Measurements from ENCODE around the gene NAE1.
A peak's percentile ranks its signal among the peaks of the same experiment; 100 is the strongest.

NAE1 gene

DNA sequence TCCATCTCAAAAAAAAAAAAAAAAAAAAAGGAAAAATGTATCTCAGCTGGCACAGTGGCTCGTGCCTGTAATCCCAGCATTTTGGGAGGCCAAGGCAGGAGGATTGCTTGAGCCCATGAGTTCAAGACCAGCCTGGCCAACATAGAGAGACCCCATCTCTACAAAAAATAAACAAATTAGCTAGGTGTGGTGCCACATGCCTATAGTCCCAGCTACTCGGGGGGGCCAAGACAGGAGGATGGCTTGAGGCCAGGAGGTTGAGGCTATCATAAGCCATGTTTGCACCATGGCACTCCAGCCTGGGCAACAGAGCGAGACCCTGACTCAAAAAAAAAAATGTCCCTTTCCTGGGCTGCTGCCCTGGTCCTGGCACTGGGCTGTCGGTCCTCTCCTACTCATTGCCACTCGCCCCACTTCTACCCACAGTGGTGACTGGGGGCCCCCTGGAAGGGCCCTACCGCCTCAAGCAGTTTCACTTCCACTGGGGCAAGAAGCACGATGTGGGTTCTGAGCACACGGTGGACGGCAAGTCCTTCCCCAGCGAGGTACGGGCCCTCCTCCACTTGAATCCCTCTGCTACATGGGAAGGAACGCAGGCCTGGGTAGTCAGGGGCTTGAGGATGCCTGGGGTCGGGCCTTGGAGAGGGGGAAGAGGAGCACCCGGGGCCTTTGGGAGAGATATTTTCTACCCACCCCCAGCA is 19.5 kb upstream of the NAE1 start:
- Histone ChIP-seq H3K4me1 (ENCODE audit: control insufficient read depth in 5 of 5, insufficient read depth in 5 of 5, low read length in 5 of 5) (no peaks in the 10 kb centered on the region), H3K36me3 (ENCODE audit: control insufficient read depth in 5 of 5, insufficient read depth in 5 of 5, low read length in 5 of 5) (no peaks in the 10 kb centered on the region), H3K9ac (ENCODE audit: low read length in 5 of 5) (no peak overlapping the region), H3K27me3 (ENCODE audit: control insufficient read depth in 5 of 5, insufficient read depth in 4 of 5, low read length in 5 of 5) (peaks cover 9 to 23% (median 20%) of the 10 kb centered on the region in 5 donors), H3K4me3 (ENCODE audit: low read depth in 1 of 5, low read length in 5 of 5) (no peak overlapping the region), H3K27ac (ENCODE audit: low read depth, low read length) (no peak overlapping the region), H3K9me3 (ENCODE audit: control insufficient read depth in 5 of 5, low read length in 5 of 5) (no peaks in the 10 kb centered on the region)

- H3K27ac ChIP-seq (ENCODE audit: low read depth, low read length) = no peak overlapping the region
- H3K9me3 ChIP-seq (ENCODE audit: control insufficient read depth in 5 of 5, low read length in 5 of 5) = no peaks in the 10 kb centered on the region
- peaks cover 0 to 5% (median 5%) of the 10 kb centered on the region in 5 donors for H3K4me1 ChIP-seq (ENCODE audit: control insufficient read depth in 5 of 5, insufficient read depth in 5 of 5, low read length in 5 of 5)
- peaks cover 15 to 30% (median 27%) of the 10 kb centered on the region in 5 donors for H3K27me3 ChIP-seq (ENCODE audit: control insufficient read depth in 5 of 5, insufficient read depth in 4 of 5, low read length in 5 of 5)
- no peak overlapping the region for H3K9ac ChIP-seq (ENCODE audit: low read length in 5 of 5)
- no peak overlapping the region for H3K4me3 ChIP-seq (ENCODE audit: low read depth in 1 of 5, low read length in 5 of 5)
- H3K36me3 ChIP-seq (ENCODE audit: control insufficient read depth in 5 of 5, insufficient read depth in 5 of 5, low read length in 5 of 5) = no peaks in the 10 kb centered on the region
These were observed 18.8 kb upstream of the NAE1 start for GRCh38 chr16:66849549-66849948.

DNA sequence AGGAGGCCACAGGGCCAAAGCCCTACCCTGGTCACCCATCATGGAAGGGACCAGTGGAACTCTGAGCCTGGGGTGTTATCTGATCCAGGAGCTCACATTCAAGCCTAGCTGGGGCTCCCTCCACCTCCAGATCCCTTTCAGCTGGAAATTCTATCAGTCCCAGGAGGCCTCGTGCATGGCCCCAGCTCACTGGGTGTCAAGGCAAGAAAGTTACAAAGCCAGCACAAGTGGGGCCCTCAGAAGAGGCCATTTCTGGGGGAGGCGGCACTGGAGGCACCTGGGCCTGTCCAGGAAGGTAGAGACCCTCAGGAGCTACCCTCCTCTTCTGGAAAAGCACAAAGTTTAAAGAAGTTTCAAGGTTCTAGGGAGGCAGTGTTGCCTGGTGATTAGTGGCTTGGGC is 18.2 kb upstream of the NAE1 start:
- Histone ChIP-seq H3K27ac (ENCODE audit: low read depth, low read length) (no peak overlapping the region), H3K9ac (ENCODE audit: low read length in 5 of 5) (no peak overlapping the region), H3K36me3 (ENCODE audit: control insufficient read depth in 5 of 5, insufficient read depth in 5 of 5, low read length in 5 of 5) (no peaks in the 10 kb centered on the region), H3K27me3 (ENCODE audit: control insufficient read depth in 5 of 5, insufficient read depth in 4 of 5, low read length in 5 of 5) (peaks cover 18 to 33% (median 31%) of the 10 kb centered on the region in 5 donors), H3K4me1 (ENCODE audit: control insufficient read depth in 5 of 5, insufficient read depth in 5 of 5, low read length in 5 of 5) (peaks cover 0 to 11% (median 9%) of the 10 kb centered on the region in 5 donors), H3K4me3 (ENCODE audit: low read depth in 1 of 5, low read length in 5 of 5) (no peak overlapping the region), H3K9me3 (ENCODE audit: control insufficient read depth in 5 of 5, low read length in 5 of 5) (no peaks in the 10 kb centered on the region)

DNA sequence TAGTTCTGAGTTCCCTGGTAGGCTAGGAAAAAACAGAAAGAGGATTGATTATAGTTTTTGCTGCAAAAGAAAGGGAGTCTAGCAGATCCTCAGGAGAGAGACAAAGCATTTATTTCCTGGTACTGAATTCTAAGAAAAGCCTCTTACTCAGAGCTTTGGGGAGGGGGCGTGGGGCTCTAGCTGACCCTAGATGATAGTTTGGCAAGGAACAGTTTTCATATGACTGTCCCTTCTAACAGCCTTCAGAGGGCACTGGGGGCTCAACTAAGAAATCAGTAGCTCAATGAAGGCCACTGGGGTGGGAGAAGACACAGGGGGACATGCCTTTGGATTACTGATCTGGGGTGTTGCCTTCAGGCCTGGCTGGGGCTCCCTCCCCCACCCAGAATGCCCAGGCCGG is 17.4 kb upstream of the NAE1 start:
- Histone ChIP-seq H3K9ac (ENCODE audit: low read length in 5 of 5) (no peak overlapping the region), H3K27ac (ENCODE audit: low read depth, low read length) (no peak overlapping the region), H3K36me3 (ENCODE audit: control insufficient read depth in 5 of 5, insufficient read depth in 5 of 5, low read length in 5 of 5) (no peaks in the 10 kb centered on the region), H3K4me1 (ENCODE audit: control insufficient read depth in 5 of 5, insufficient read depth in 5 of 5, low read length in 5 of 5) (peaks cover 0 to 13% (median 9%) of the 10 kb centered on the region in 5 donors), H3K27me3 (ENCODE audit: control insufficient read depth in 5 of 5, insufficient read depth in 4 of 5, low read length in 5 of 5) (peaks cover 22 to 40% (median 33%) of the 10 kb centered on the region in 5 donors), H3K4me3 (ENCODE audit: low read depth in 1 of 5, low read length in 5 of 5) (no peak overlapping the region), H3K9me3 (ENCODE audit: control insufficient read depth in 5 of 5, low read length in 5 of 5) (no peaks in the 10 kb centered on the region)

GRCh38 chr16:66847533-66848067 is 16.8 kb upstream of the NAE1 start:
- no peak overlapping the region for H3K4me3 ChIP-seq (ENCODE audit: low read depth in 1 of 5, low read length in 5 of 5)
- H3K27ac ChIP-seq (ENCODE audit: low read depth, low read length) = no peak overlapping the region
- H3K36me3 ChIP-seq (ENCODE audit: control insufficient read depth in 5 of 5, insufficient read depth in 5 of 5, low read length in 5 of 5) = no peaks in the 10 kb centered on the region
- no peaks in the 10 kb centered on the region for H3K9me3 ChIP-seq (ENCODE audit: control insufficient read depth in 5 of 5, low read length in 5 of 5)
- peaks cover 22 to 43% (median 33%) of the 10 kb centered on the region in 5 donors for H3K27me3 ChIP-seq (ENCODE audit: control insufficient read depth in 5 of 5, insufficient read depth in 4 of 5, low read length in 5 of 5)
- H3K9ac ChIP-seq (ENCODE audit: low read length in 5 of 5) = no peak overlapping the region
- peaks cover 0 to 13% (median 9%) of the 10 kb centered on the region in 5 donors for H3K4me1 ChIP-seq (ENCODE audit: control insufficient read depth in 5 of 5, insufficient read depth in 5 of 5, low read length in 5 of 5)

GRCh38 chr16:66846831-66847230 is 16.1 kb upstream of the NAE1 start:
- Histone ChIP-seq H3K4me3 (ENCODE audit: low read depth in 1 of 5, low read length in 5 of 5) (no peak overlapping the region), H3K36me3 (ENCODE audit: control insufficient read depth in 5 of 5, insufficient read depth in 5 of 5, low read length in 5 of 5) (no peaks in the 10 kb centered on the region), H3K9me3 (ENCODE audit: control insufficient read depth in 5 of 5, low read length in 5 of 5) (no peaks in the 10 kb centered on the region), H3K9ac (ENCODE audit: low read length in 5 of 5) (no peak overlapping the region), H3K27ac (ENCODE audit: low read depth, low read length) (no peak overlapping the region), H3K4me1 (ENCODE audit: control insufficient read depth in 5 of 5, insufficient read depth in 5 of 5, low read length in 5 of 5) (peaks cover 0 to 13% (median 9%) of the 10 kb centered on the region in 5 donors), H3K27me3 (ENCODE audit: control insufficient read depth in 5 of 5, insufficient read depth in 4 of 5, low read length in 5 of 5) (peaks cover 22 to 43% (median 33%) of the 10 kb centered on the region in 5 donors)

DNA sequence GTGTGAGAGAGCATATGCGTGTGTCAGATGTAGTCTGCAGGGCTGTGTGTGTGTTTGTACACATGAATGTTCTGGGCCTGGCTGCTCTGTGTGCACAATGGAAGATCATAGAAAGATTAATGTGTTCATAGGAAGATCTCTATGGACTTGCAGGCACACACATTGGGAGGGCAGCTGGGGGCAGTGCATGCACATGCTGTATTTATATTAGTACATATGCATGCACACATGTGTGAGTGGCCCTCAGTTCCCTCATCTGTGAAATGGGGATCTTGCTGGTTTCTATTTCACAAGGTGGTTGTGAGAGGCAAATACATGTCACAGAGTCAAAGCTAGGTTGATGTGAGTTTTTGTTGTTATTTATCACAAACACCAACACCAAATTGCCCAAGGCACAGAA is 15.5 kb upstream of the NAE1 start:
- Histone ChIP-seq H3K27ac (ENCODE audit: low read depth, low read length) (no peak overlapping the region), H3K27me3 (ENCODE audit: control insufficient read depth in 5 of 5, insufficient read depth in 4 of 5, low read length in 5 of 5) (peaks cover 22 to 43% (median 33%) of the 10 kb centered on the region in 5 donors), H3K36me3 (ENCODE audit: control insufficient read depth in 5 of 5, insufficient read depth in 5 of 5, low read length in 5 of 5) (no peaks in the 10 kb centered on the region), H3K4me1 (ENCODE audit: control insufficient read depth in 5 of 5, insufficient read depth in 5 of 5, low read length in 5 of 5) (peaks cover 0 to 13% (median 9%) of the 10 kb centered on the region in 5 donors), H3K4me3 (ENCODE audit: low read depth in 1 of 5, low read length in 5 of 5) (no peak overlapping the region), H3K9ac (ENCODE audit: low read length in 5 of 5) (no peak overlapping the region), H3K9me3 (ENCODE audit: control insufficient read depth in 5 of 5, low read length in 5 of 5) (no peaks in the 10 kb centered on the region)

DNA sequence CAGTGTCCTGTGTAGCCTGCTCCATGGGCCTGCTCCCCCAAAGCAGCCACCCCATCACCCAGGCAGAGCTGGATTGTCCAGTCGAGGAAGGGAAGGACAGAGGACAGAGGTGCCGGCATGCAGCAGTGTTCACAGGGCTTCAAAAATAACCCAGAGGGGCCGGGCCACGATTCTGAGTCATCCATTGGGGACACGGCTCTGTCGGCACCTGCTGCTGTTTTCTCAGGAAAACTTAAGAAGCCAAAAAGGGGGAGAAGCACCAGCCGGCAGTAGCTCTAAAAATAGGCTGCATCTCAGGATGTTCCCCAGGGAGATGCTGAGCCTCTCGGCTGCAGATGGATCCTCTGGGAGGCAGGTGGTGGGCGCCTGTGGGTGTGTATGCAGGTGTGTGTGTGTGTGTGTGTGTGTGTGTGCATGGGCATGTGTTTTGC is 15.0 kb upstream of the NAE1 start:
- Histone ChIP-seq H3K9me3 (ENCODE audit: control insufficient read depth in 5 of 5, low read length in 5 of 5) (no peaks in the 10 kb centered on the region), H3K27me3 (ENCODE audit: control insufficient read depth in 5 of 5, insufficient read depth in 4 of 5, low read length in 5 of 5) (peaks cover 22 to 43% (median 33%) of the 10 kb centered on the region in 5 donors), H3K9ac (ENCODE audit: low read length in 5 of 5) (no peak overlapping the region), H3K4me1 (ENCODE audit: control insufficient read depth in 5 of 5, insufficient read depth in 5 of 5, low read length in 5 of 5) (peaks cover 0 to 13% (median 9%) of the 10 kb centered on the region in 5 donors), H3K27ac (ENCODE audit: low read depth, low read length) (no peak overlapping the region), H3K36me3 (ENCODE audit: control insufficient read depth in 5 of 5, insufficient read depth in 5 of 5, low read length in 5 of 5) (no peaks in the 10 kb centered on the region), H3K4me3 (ENCODE audit: low read depth in 1 of 5, low read length in 5 of 5) (no peak overlapping the region)

DNA sequence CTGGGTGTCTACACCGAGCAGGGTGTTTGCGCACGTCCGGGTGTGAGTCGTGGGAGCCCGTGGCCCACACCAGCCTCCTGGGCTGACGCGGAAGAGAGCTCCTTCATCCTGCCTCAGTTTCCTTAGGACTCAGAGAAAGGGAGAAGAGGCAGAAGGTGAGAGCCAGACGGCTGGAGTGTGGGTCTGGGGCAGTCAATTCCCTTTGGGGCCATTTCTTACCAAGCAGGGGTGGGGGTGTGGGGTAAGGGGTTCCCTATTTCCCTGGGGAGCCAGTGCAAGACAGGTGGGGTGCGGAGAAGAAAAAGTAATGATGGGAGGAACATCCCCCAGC is 14.3 kb upstream of the NAE1 start:
- H3K9ac ChIP-seq (ENCODE audit: low read length in 5 of 5) = no peak overlapping the region
- peaks cover 0 to 13% (median 9%) of the 10 kb centered on the region in 5 donors for H3K4me1 ChIP-seq (ENCODE audit: control insufficient read depth in 5 of 5, insufficient read depth in 5 of 5, low read length in 5 of 5)
- peaks cover 22 to 43% (median 31%) of the 10 kb centered on the region in 5 donors for H3K27me3 ChIP-seq (ENCODE audit: control insufficient read depth in 5 of 5, insufficient read depth in 4 of 5, low read length in 5 of 5)
- H3K4me3 ChIP-seq (ENCODE audit: low read depth in 1 of 5, low read length in 5 of 5) = peak overlapping the region in 4 of 5 donors; percentile 42 to 74 (median 58)
- no peaks in the 10 kb centered on the region for H3K9me3 ChIP-seq (ENCODE audit: control insufficient read depth in 5 of 5, low read length in 5 of 5)
- no peaks in the 10 kb centered on the region for H3K36me3 ChIP-seq (ENCODE audit: control insufficient read depth in 5 of 5, insufficient read depth in 5 of 5, low read length in 5 of 5)
- H3K27ac ChIP-seq (ENCODE audit: low read depth, low read length) = no peak overlapping the region

DNA sequence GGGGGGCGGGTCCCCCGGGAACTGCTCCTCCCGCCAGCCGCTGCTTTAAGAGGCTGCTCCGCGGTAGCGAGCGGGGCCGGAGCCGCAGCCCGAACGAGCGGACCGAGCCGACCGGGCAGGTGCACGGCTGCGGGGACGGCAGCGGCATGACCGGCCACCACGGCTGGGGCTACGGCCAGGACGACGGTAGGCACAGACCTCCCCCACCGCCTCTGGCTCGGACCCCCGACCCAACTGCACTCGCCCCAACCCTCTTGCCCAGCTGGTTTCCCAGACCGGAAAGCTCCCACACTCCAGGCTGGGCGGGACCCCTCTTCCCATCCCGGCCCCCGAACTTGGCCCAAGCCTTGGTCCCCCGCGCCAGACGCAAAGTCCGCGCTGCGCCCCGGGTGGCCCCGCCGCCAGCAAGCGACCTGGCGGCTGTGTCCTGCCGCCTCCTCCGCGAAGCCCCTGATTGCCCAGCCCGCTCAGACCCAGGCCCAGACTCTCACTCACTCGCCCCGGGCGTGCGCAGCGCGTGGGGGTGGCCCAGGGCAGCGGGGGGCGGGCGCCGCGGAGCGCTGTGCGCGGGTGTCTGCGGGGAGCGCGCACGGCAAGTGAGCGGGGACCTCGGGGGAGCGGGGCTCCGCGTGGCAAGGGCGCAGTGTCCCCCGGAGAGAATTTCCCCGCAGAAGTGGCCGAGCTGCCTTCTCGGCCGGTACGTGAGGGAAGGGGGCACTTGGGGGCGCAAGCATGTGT is 13.7 kb upstream of the NAE1 start, which contains the start of gene CA7:
Gene CA7 (plus strand): TSS at position 73 of the 738 bp plus-strand sequence. CDS start 74 bp downstream, at position 147.
- Histone ChIP-seq H3K36me3 (ENCODE audit: control insufficient read depth in 5 of 5, insufficient read depth in 5 of 5, low read length in 5 of 5) (no peaks in the 10 kb centered on the region), H3K27me3 (ENCODE audit: control insufficient read depth in 5 of 5, insufficient read depth in 4 of 5, low read length in 5 of 5) (peaks cover 22 to 43% (median 31%) of the 10 kb centered on the region in 5 donors), H3K4me3 (ENCODE audit: low read depth in 1 of 5, low read length in 5 of 5) (peak within 1 kb of the TSS in 4 of 5 donors; percentile 42 to 74 (median 58)), H3K4me1 (ENCODE audit: control insufficient read depth in 5 of 5, insufficient read depth in 5 of 5, low read length in 5 of 5) (peaks cover 0 to 13% (median 9%) of the 10 kb centered on the region in 5 donors), H3K27ac (ENCODE audit: low read depth, low read length) (no peak within 1 kb of the TSS), H3K9me3 (ENCODE audit: control insufficient read depth in 5 of 5, low read length in 5 of 5) (no peaks in the 10 kb centered on the region), H3K9ac (ENCODE audit: low read length in 5 of 5) (no peak within 1 kb of the TSS)

Measured in subcutaneous abdominal adipose tissue (tissue), 5 donors.